Common myeloid progenitor, CD34-positive (primary cell): ENCODE results near the gene AKAP6.

Experiments used
- CTCF ChIA-PET: fragments of 350-600 bp; sonication (Branson Sonifier 250); formaldehyde crosslinking; loops from one replicate; lab custom pipeline; 2021; ENCODE audit warnings: antibody characterized with exemption; lab: Charles Lee
- POLR2A ChIA-PET: fragments of 350-600 bp; sonication (Branson Sonifier 250); formaldehyde crosslinking; loops from one replicate; lab custom pipeline; 2021; ENCODE audit warnings: antibody characterized with exemption; lab: Charles Lee
- DNase-seq, 3 donors: peaks; one replicate each; pipeline versions ENCODE4 v3.0.0 to v3.0.0-alpha.2; 2013
- H3K27ac ChIP-seq, 2 experiments: 1 replicate in 1 of 2; 2 replicates in 1 of 2; pipeline ENCODE4 v1.7.0; 2013; ENCODE audit warnings: inconsistent platforms in 2 of 2, low read length in 2 of 2, mild to moderate bottlenecking in 2 of 2, low read depth in 1 of 2, moderate library complexity in 1 of 2; ENCODE audit not compliant: severe bottlenecking in 2 of 2, insufficient read depth in 1 of 2, poor library complexity in 1 of 2
- H3K27me3 ChIP-seq, 5 experiments: replicated peaks in 2 of 5; 1 replicate in 3 of 5; 2 replicates in 2 of 5; pipeline versions ENCODE4 v1.6.1 to v1.7.0; 2013; ENCODE audit warnings: low read length in 4 of 5, mild to moderate bottlenecking in 2 of 5, moderate library complexity in 2 of 5, inconsistent platforms in 1 of 5; ENCODE audit not compliant: insufficient read depth in 5 of 5, control insufficient read depth in 4 of 5
- H3K36me3 ChIP-seq, 4 experiments: 1 replicate in 2 of 4; 2 replicates in 2 of 4; pipeline versions ENCODE4 v1.6.1 to v1.7.0; 2013; ENCODE audit warnings: low read length in 3 of 4, control low read depth in 1 of 4, mild to moderate bottlenecking in 1 of 4; ENCODE audit not compliant: control insufficient read depth in 4 of 4, insufficient read depth in 4 of 4
- H3K4me1 ChIP-seq, 4 experiments: 1 replicate in 3 of 4; 2 replicates in 1 of 4; pipeline versions ENCODE4 v1.6.1 to v1.7.1; 2013; ENCODE audit warnings: low read length in 3 of 4, mild to moderate bottlenecking in 3 of 4, control low read depth in 1 of 4, inconsistent platforms in 1 of 4, moderate library complexity in 1 of 4; ENCODE audit not compliant: control insufficient read depth in 4 of 4, insufficient read depth in 4 of 4; ENCODE audit errors: control extremely low read depth in 1 of 4
- H3K4me3 ChIP-seq, 7 experiments: 1 replicate in 4 of 7; 2 replicates in 3 of 7; pipeline versions ENCODE4 v1.5.1 to v1.7.0; 2013; ENCODE audit warnings: mild to moderate bottlenecking in 7 of 7, low read length in 6 of 7, moderate library complexity in 6 of 7, inconsistent platforms in 2 of 7, low read depth in 2 of 7, control low read depth in 1 of 7; ENCODE audit not compliant: insufficient read depth in 4 of 7, control insufficient read depth in 1 of 7; ENCODE audit errors: extremely low read depth in 1 of 7
- H3K9me3 ChIP-seq, 5 experiments: 1 replicate in 4 of 5; 2 replicates in 1 of 5; pipeline versions ENCODE4 v1.6.1 to v1.7.1; 2013; ENCODE audit warnings: low read length in 4 of 5, mild to moderate bottlenecking in 2 of 5, inconsistent platforms in 1 of 5, low read depth in 1 of 5, moderate library complexity in 1 of 5; ENCODE audit not compliant: control insufficient read depth in 4 of 5, insufficient read depth in 2 of 5; ENCODE audit errors: control extremely low read depth in 1 of 5
- WGBS: methylation state at CpG from one replicate; pipeline ENCODE4 v1.1.5; 2013; ENCODE audit not compliant: insufficient coverage; 5-methylcytosine and 5-hydroxymethylcytosine counted together

Gene AKAP6

GRCh38 chr14:32814721-32815120 lies 485.6 kb downstream of the AKAP6 start:
- ChIA-PET CTCF (no interaction called here), POLR2A (no interaction called here)
- Histone ChIP-seq H3K27ac (no peak overlapping the region), H3K4me1 (no peaks in the 10 kb centered on the region), H3K36me3 (no peaks in the 10 kb centered on the region), H3K4me3 (no peak overlapping the region), H3K27me3 (no peaks in the 10 kb centered on the region), H3K9me3 (no peaks in the 10 kb centered on the region)
- no peak for DNase-seq
- WGBS: 86% methylated on average over 1 of the region's 1 CpG

GRCh38 chr14:32816588-32816987 lies 487.5 kb downstream of the AKAP6 start:
- H3K4me3 ChIP-seq: no peak overlapping the region
- no peaks in the 10 kb centered on the region for H3K27me3 ChIP-seq
- no peak for DNase-seq
- no peaks in the 10 kb centered on the region for H3K4me1 ChIP-seq
- CTCF ChIA-PET: no interaction called here
- no peaks in the 10 kb centered on the region for H3K36me3 ChIP-seq
- H3K9me3 ChIP-seq: no peaks in the 10 kb centered on the region
- H3K27ac ChIP-seq: no peak overlapping the region
- POLR2A ChIA-PET: no interaction called here

- no peak overlapping the region for H3K4me3 ChIP-seq
- H3K36me3 ChIP-seq: no peaks in the 10 kb centered on the region
- no peaks in the 10 kb centered on the region for H3K9me3 ChIP-seq
- DNase-seq: no peak
- CTCF ChIA-PET: no interaction called here
- no peaks in the 10 kb centered on the region for H3K27me3 ChIP-seq
- H3K4me1 ChIP-seq: no peaks in the 10 kb centered on the region
- no CpG with 5 or more reads among the region's 2 CpGs for WGBS
- H3K27ac ChIP-seq: no peak overlapping the region
- POLR2A ChIA-PET: no interaction called here
These were observed 488.7 kb downstream of the AKAP6 start for GRCh38 chr14:32817780-32818179.

GRCh38 chr14:32818581-32818980 lies 489.5 kb downstream of the AKAP6 start:
- no peaks in the 10 kb centered on the region for H3K36me3 ChIP-seq
- H3K4me3 ChIP-seq: no peak overlapping the region
- no peak overlapping the region for H3K27ac ChIP-seq
- CTCF ChIA-PET: no interaction called here
- POLR2A ChIA-PET: no interaction called here
- H3K9me3 ChIP-seq: no peaks in the 10 kb centered on the region
- 96% methylated on average over 3 of the region's 4 CpGs for WGBS
- DNase-seq: no peak
- no peaks in the 10 kb centered on the region for H3K4me1 ChIP-seq
- no peaks in the 10 kb centered on the region for H3K27me3 ChIP-seq

- ChIA-PET CTCF (interaction anchor here (0.6 kb wide), 1 partner anchor 11 kb away, joined by 3 read pairs; no protein-coding TSS in a partner anchor), POLR2A (no interaction called here)
- Histone ChIP-seq H3K36me3 (no peaks in the 10 kb centered on the region), H3K4me1 (peaks cover 0 to 4% (median 0%) of the 10 kb centered on the region in 4 experiments), H3K4me3 (no peak overlapping the region), H3K9me3 (no peaks in the 10 kb centered on the region), H3K27ac (no peak overlapping the region), H3K27me3 (no peaks in the 10 kb centered on the region)
- WGBS: no CpG with 5 or more reads among the region's 1 CpG
- no peak for DNase-seq
These were observed 491.1 kb downstream of the AKAP6 start for GRCh38 chr14:32820181-32820580.

GRCh38 chr14:32820682-32821081 lies 491.6 kb downstream of the AKAP6 start:
- no peak overlapping the region for H3K27ac ChIP-seq
- ChIA-PET POLR2A (no interaction called here), CTCF (no interaction called here)

GRCh38 chr14:32821964-32822653 lies 493.0 kb downstream of the AKAP6 start:
- POLR2A ChIA-PET: no interaction called here

More at GRCh38 chr14:32820682-32821081, 491.6 kb downstream of the AKAP6 start:
- Histone ChIP-seq H3K4me1 (peaks cover 0 to 4% (median 0%) of the 10 kb centered on the region in 4 experiments), H3K27me3 (no peaks in the 10 kb centered on the region), H3K9me3 (no peaks in the 10 kb centered on the region), H3K4me3 (no peak overlapping the region), H3K36me3 (no peaks in the 10 kb centered on the region)
- no peak for DNase-seq

More at GRCh38 chr14:32821964-32822653, 493.0 kb downstream of the AKAP6 start:
- DNase-seq: no peak
- no peak overlapping the region for H3K27ac ChIP-seq
- no peaks in the 10 kb centered on the region for H3K27me3 ChIP-seq
- no peak overlapping the region for H3K4me3 ChIP-seq
- H3K9me3 ChIP-seq: no peaks in the 10 kb centered on the region
- no peaks in the 10 kb centered on the region for H3K36me3 ChIP-seq
- H3K4me1 ChIP-seq: peaks cover 0 to 4% (median 0%) of the 10 kb centered on the region in 4 experiments
- CTCF ChIA-PET: no interaction called here
- 100% methylated on average over 4 of the region's 7 CpGs for WGBS
